A673 (cell line): Measurements from ENCODE around the gene KIF1A. TPM values are rescaled to one million over a fixed set of nuclear protein-coding genes. Genes with fewer than 3 reads are reported as not detected.

Experiments used
- BruUV-seq: library from RNA; stranded (reverse); fragments of 400-500 nt; replicated peaks from 2 replicates; lab custom pipeline; 2021; lab: Mats Ljungman, UMichigan
- CTCF ChIA-PET: fragments of 300-600 bp; sonication (Branson Sonifier 250); formaldehyde crosslinking; loops from one replicate; lab custom pipeline; 2022; ENCODE audit warnings: antibody characterized with exemption; lab: Charles Lee
- POLR2A ChIA-PET: fragments of 300-600 bp; sonication (Branson Sonifier 250); formaldehyde crosslinking; loops from one replicate; lab custom pipeline; 2022; ENCODE audit warnings: antibody characterized with exemption; ENCODE audit not compliant: low non-redundant PET; lab: Charles Lee
- DNase-seq: peaks from one replicate; pipeline ENCODE4 v3.0.0-alpha.2; 2015; ENCODE audit warnings: low spot score
- H3K27ac ChIP-seq: fragments of 200-600 bp; sonication (generic); 2 replicates; pipeline ENCODE4 v1.5.1; 2016; ENCODE audit warnings: mixed run types, low read depth, mild to moderate bottlenecking, mixed read lengths, antibody characterized with exemption, low read length; ENCODE audit not compliant: poor library complexity, severe bottlenecking
- H3K27me3 ChIP-seq: fragments of 200-600 bp; sonication (generic); replicated peaks from 2 replicates; pipeline ENCODE4 v1.6.1; 2017; ENCODE audit warnings: mixed run types, low read depth, mild to moderate bottlenecking, mixed read lengths, antibody characterized with exemption, low read length; ENCODE audit not compliant: insufficient read depth, poor library complexity
- H3K36me3 ChIP-seq: fragments of 200-600 bp; sonication (generic); 2 replicates; pipeline ENCODE4 v1.6.1; 2016; ENCODE audit warnings: mixed run types, mild to moderate bottlenecking, mixed read lengths, antibody characterized with exemption, low read length; ENCODE audit not compliant: insufficient read depth, poor library complexity, severe bottlenecking
- H3K4me1 ChIP-seq: fragments of 200-600 bp; sonication (generic); 2 replicates; pipeline ENCODE4 v1.6.1; 2017; ENCODE audit warnings: mixed run types, mild to moderate bottlenecking, mixed read lengths, antibody characterized with exemption, low read length; ENCODE audit not compliant: insufficient read depth, poor library complexity, severe bottlenecking
- H3K4me3 ChIP-seq: fragments of 200-600 bp; sonication (generic); 2 replicates; pipeline ENCODE4 v1.5.1; 2016; ENCODE audit warnings: low read depth, mixed run types, mild to moderate bottlenecking, mixed read lengths, low read length; ENCODE audit not compliant: poor library complexity, severe bottlenecking
- H3K9me3 ChIP-seq: fragments of 200-600 bp; sonication (generic); 2 replicates; pipeline ENCODE4 v1.6.1; 2016; ENCODE audit warnings: mixed run types, low read depth, mild to moderate bottlenecking, mixed read lengths, antibody characterized with exemption, low read length; ENCODE audit not compliant: poor library complexity, severe bottlenecking
- EZH2 ChIP-seq: fragments of 200-600 bp; sonication (generic); IDR thresholded peaks from 2 replicates; pipeline ENCODE4 v1.6.1; 2017; ENCODE audit warnings: borderline replicate concordance, low read depth, mild to moderate bottlenecking, mixed read lengths, antibody characterized with exemption, low read length; ENCODE audit not compliant: poor library complexity, severe bottlenecking
- intact Hi-C: fragments of 100-400 bp; cut with micrococcal nuclease; formaldehyde crosslinking; loops from one replicate; pipeline ENCODE4 v1.10.0; 2022; ENCODE audit not compliant: unreplicated experiment
- total RNA-seq: library from RNA; stranded (reverse); gene quantifications from 2 replicates; pipeline ENCODE4 v1.2.3, GENCODE V29; 2021
- TF ChIP-seq, protein P1 (sequence below): fragments of 300-800, 200-600 bp; sonication (generic); conservative IDR thresholded peaks from 2 replicates; pipeline ENCODE4 v1.5.1; 2017; ENCODE audit warnings: low read depth, mild to moderate bottlenecking, antibody characterized with exemption, low read length, moderate library complexity, mixed read lengths

KIF1A gene
- total RNA-seq, 1 experiment from 2014 or later: 330 TPM

DNA sequence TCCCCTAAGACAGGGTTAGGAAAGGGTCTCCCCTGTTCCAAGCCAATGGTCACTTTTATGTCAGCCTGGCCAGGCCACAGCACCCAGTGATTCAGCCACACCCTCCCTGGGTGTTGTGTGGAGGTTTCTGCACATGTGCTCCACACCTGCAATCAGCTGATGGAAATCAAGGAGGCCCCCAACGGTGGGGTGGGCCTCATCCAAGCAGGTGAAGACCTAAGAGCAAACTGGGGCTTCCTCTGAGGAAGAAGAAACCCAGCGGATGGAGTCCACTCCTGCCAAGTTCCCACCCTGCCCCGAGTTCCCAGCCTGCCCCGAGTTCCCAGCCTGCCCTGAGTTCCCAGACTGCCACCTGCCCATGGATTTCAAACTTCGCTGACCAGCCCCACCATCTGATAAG is 55.4 kb downstream of the KIF1A start:
- DNase-seq: no peak
- no peak overlapping the region for H3K4me3 ChIP-seq
- no TSS peak for BruUV-seq
- intact Hi-C loops: no loop called here
- H3K4me1 ChIP-seq: no peaks in the 10 kb centered on the region
- ChIA-PET CTCF (no interaction called here), POLR2A (no interaction called here)
- H3K27ac ChIP-seq: no peak overlapping the region
- H3K27me3 ChIP-seq: no peaks in the 10 kb centered on the region
- peaks cover 56% of the 10 kb centered on the region for H3K36me3 ChIP-seq
- no peaks in the 10 kb centered on the region for H3K9me3 ChIP-seq
- no peak for TF ChIP-seq EZH2
- TF ChIP-seq, protein P1, sequence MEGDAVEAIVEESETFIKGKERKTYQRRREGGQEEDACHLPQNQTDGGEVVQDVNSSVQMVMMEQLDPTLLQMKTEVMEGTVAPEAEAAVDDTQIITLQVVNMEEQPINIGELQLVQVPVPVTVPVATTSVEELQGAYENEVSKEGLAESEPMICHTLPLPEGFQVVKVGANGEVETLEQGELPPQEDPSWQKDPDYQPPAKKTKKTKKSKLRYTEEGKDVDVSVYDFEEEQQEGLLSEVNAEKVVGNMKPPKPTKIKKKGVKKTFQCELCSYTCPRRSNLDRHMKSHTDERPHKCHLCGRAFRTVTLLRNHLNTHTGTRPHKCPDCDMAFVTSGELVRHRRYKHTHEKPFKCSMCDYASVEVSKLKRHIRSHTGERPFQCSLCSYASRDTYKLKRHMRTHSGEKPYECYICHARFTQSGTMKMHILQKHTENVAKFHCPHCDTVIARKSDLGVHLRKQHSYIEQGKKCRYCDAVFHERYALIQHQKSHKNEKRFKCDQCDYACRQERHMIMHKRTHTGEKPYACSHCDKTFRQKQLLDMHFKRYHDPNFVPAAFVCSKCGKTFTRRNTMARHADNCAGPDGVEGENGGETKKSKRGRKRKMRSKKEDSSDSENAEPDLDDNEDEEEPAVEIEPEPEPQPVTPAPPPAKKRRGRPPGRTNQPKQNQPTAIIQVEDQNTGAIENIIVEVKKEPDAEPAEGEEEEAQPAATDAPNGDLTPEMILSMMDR: no peak

DNA sequence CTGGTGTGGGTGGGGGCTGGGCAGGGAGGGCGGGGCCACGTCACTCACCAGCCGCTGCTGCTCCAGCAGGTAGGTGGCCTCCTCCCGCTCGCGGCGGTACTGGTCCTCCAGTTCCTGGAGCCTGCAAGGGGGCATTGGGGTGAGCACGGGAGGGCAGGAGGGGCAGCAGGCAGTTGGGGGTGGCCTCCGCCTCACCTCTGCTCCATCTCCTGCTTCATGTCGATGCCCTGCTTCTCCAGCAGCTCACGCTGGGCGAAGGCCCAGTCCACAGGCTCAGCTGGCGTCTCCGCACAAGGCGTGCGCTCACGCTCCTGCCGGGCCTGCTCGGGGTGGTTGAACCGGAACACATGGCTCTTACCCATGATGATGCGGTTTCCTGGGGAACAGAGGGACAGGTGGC is 57.0 kb downstream of the KIF1A start:
- CTCF ChIA-PET: no interaction called here
- BruUV-seq: no TSS peak
- Histone ChIP-seq H3K4me3 (no peak overlapping the region), H3K27ac (no peak overlapping the region), H3K27me3 (no peaks in the 10 kb centered on the region), H3K36me3 (peaks cover 56% of the 10 kb centered on the region), H3K9me3 (no peaks in the 10 kb centered on the region), H3K4me1 (no peaks in the 10 kb centered on the region)
- DNase-seq: no peak
- TF ChIP-seq EZH2: no peak
- TF ChIP-seq, protein P1: no peak
- POLR2A ChIA-PET: no interaction called here
- intact Hi-C loops: no loop called here

DNA sequence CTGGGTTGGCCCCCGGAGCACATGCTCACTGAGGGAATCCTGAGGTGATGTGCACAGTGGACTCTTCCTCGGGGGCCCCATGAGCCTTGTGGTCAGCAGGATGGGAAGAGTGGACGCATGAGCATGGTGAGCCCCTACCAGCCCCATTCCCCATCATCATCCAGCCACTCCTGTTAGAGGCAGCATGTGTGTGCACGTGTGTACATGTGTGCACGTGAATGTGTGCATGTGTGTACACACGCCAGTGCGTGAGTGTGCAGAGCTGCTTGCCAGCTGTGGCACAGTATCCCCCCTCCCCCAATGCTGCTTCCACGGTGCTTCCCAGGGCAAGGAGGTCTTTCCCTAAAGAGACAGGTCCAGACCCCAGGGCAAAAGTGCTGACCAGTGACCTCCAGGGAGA is 57.8 kb downstream of the KIF1A start:
- Histone ChIP-seq H3K4me1 (no peaks in the 10 kb centered on the region), H3K4me3 (no peak overlapping the region), H3K27me3 (no peaks in the 10 kb centered on the region), H3K27ac (no peak overlapping the region), H3K36me3 (peaks cover 56% of the 10 kb centered on the region), H3K9me3 (no peaks in the 10 kb centered on the region)
- BruUV-seq: no TSS peak
- ChIA-PET CTCF (no interaction called here), POLR2A (no interaction called here)
- TF ChIP-seq, protein P1: no peak
- TF ChIP-seq EZH2: no peak
- intact Hi-C loops: no loop called here
- DNase-seq: no peak
